Gastroesophageal sphincter (tissue), 4 donors: ENCODE measurements around the gene EIF3B. TPM values are rescaled to one million over a fixed set of nuclear protein-coding genes. Genes with fewer than 3 reads are reported as not detected.

Experiments
- ATAC-seq: fragments of 150-250 bp; one replicate; pipeline ENCODE4 v1.9.1; 2016; ENCODE audit warnings: mild to moderate bottlenecking, moderate library complexity
- H3K27ac ChIP-seq, 4 donors: fragments of 200-600 bp; sonication (generic) in 3 of 4; 1 replicate in 3 of 4; 2 replicates in 1 of 4; pipeline ENCODE4 v1.5.1; 2016 to 2019
- H3K27me3 ChIP-seq: fragments of 200-600 bp; sonication (generic); one replicate; pipeline ENCODE4 v1.5.1; 2019
- H3K36me3 ChIP-seq, 2 donors: fragments of 200-600 bp; sonication (generic); one replicate each; pipeline ENCODE4 v1.5.1; 2019; ENCODE audit warnings: control low read depth in 1 of 2
- H3K4me1 ChIP-seq, 3 donors: fragments of 200-600 bp; sonication (generic); 1 replicate in 2 of 3; 2 replicates in 1 of 3; pipeline ENCODE4 v1.5.1; 2016 to 2019; ENCODE audit warnings: control low read depth in 2 of 3
- H3K4me3 ChIP-seq, 2 donors: fragments of 200-600 bp; sonication (generic); one replicate each; pipeline ENCODE4 v1.5.1; 2019; ENCODE audit warnings: mild to moderate bottlenecking in 1 of 2, moderate library complexity in 1 of 2
- H3K9me3 ChIP-seq, 3 donors: fragments of 200-600 bp; sonication (generic); one replicate each; pipeline ENCODE4 v1.5.1; 2017 to 2019; ENCODE audit warnings: control low read depth in 2 of 3
- EP300 ChIP-seq: sonication (generic); formaldehyde crosslinking; IDR thresholded peaks from one replicate; pipeline ENCODE4 v1.6.1; 2017; ENCODE audit warnings: antibody characterized with exemption, mild to moderate bottlenecking
- POLR2A ChIP-seq, 2 donors: fragments of 450-650 bp; IDR thresholded peaks; one replicate each; pipeline ENCODE4 v1.6.1; 2017; ENCODE audit warnings: antibody characterized with exemption in 2 of 2, mild to moderate bottlenecking in 2 of 2, moderate library complexity in 1 of 2
- POLR2AphosphoS5 ChIP-seq: sonication (generic); formaldehyde crosslinking; IDR thresholded peaks from one replicate; pipeline ENCODE4 v1.6.1; 2017; ENCODE audit warnings: antibody characterized with exemption
- WGBS, 2 donors: methylation state at CpG; one replicate each; pipeline ENCODE4 v1.1.5; 2018; ENCODE audit warnings: low coverage in 1 of 2; 5-methylcytosine and 5-hydroxymethylcytosine counted together
- total RNA-seq, 4 donors: library from RNA; depleted of rRNA; stranded (reverse); fragments of >200 nt; gene quantifications; one replicate each; pipeline ENCODE4 v1.1.0, GENCODE V29; 2016
- TF ChIP-seq, protein P1 (sequence below), 4 experiments: fragments of 200-600 bp in 2 of 4; fragments of 450-650 bp in 2 of 4; sonication (generic) in 1 of 4; IDR thresholded peaks; one replicate each; pipeline ENCODE4 v1.5.1; 2017 to 2019; ENCODE audit warnings: antibody characterized with exemption in 4 of 4, mild to moderate bottlenecking in 2 of 4, moderate library complexity in 2 of 4

Gene EIF3B
- total RNA-seq, 4 donors from 2014 or later = 126 to 147 (median 137) TPM

DNA sequence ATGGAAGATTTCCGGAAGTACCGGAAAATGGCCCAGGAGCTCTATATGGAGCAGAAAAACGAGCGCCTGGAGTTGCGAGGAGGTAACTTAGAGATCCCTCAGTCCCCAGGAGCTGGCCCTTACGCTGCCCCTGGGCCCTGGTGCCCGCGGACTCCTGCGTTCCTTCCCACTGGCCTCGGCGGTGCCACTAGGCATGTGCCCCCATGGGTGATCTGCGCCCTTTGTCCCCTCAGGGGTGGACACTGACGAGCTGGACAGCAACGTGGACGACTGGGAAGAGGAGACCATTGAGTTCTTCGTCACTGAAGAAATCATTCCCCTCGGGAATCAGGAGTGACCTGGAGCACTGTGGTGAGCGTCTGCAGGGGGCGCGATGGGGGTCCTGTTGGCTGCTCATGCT, 24.5 kb downstream of the EIF3B start:
- TF ChIP-seq POLR2A (IDR thresholded peaks at IDR 0.05) (no peak), POLR2AphosphoS5 (no peak), EP300 (no peak)
- TF ChIP-seq, protein P1, sequence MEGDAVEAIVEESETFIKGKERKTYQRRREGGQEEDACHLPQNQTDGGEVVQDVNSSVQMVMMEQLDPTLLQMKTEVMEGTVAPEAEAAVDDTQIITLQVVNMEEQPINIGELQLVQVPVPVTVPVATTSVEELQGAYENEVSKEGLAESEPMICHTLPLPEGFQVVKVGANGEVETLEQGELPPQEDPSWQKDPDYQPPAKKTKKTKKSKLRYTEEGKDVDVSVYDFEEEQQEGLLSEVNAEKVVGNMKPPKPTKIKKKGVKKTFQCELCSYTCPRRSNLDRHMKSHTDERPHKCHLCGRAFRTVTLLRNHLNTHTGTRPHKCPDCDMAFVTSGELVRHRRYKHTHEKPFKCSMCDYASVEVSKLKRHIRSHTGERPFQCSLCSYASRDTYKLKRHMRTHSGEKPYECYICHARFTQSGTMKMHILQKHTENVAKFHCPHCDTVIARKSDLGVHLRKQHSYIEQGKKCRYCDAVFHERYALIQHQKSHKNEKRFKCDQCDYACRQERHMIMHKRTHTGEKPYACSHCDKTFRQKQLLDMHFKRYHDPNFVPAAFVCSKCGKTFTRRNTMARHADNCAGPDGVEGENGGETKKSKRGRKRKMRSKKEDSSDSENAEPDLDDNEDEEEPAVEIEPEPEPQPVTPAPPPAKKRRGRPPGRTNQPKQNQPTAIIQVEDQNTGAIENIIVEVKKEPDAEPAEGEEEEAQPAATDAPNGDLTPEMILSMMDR (IDR thresholded peaks at IDR 0.05) = no peak
- Histone ChIP-seq H3K27ac (no peak overlapping the region), H3K36me3 (peaks cover 0 to 93% of the 10 kb centered on the region in 2 donors), H3K4me1 (no peaks in the 10 kb centered on the region), H3K9me3 (no peaks in the 10 kb centered on the region), H3K27me3 (no peaks in the 10 kb centered on the region), H3K4me3 (no peak overlapping the region)
- WGBS, 2 donors = 50 to 88% methylated on average over 1 to 8 of the region's 20 CpGs
- no peak for ATAC-seq

- TF ChIP-seq, protein P1 (IDR thresholded peaks at IDR 0.05) = no peak
- TF ChIP-seq POLR2AphosphoS5 = no peak
- no peak for TF ChIP-seq EP300
- no peak for TF ChIP-seq POLR2A (IDR thresholded peaks at IDR 0.05)
- H3K9me3 ChIP-seq = no peaks in the 10 kb centered on the region
- no peaks in the 10 kb centered on the region for H3K4me1 ChIP-seq
- H3K27me3 ChIP-seq = no peaks in the 10 kb centered on the region
- ATAC-seq = no peak
- peaks cover 0 to 90% of the 10 kb centered on the region in 2 donors for H3K36me3 ChIP-seq
- H3K4me3 ChIP-seq = no peak overlapping the region
- no peak overlapping the region for H3K27ac ChIP-seq
- 90 to 92% methylated on average over 6 to 8 of the region's 34 CpGs for WGBS, 2 donors
Observed at GRCh38 chr7:2379821-2380450, 25.3 kb downstream of the EIF3B start.

DNA sequence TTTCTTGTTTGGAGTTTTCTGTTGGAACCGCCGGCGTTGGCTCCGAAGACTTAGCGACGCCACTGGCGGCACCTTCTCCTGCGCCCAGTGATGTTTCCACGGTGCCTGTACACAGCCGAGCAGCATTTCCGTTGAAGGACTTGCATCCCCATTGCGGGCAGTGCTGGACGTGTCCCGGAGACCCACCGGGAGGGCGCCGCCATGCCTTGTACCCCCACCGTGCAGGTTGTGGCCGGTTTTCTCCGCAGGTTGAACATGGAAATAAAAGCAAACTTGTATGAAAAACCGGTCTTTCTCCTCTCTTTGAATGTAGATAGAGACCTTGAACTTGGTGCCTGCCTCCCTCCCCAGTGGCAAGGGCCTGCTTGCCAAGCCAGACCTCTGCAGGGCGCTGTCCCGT, 25.8 kb downstream of the EIF3B start:
- TF ChIP-seq EP300 = no peak
- no peak for TF ChIP-seq POLR2AphosphoS5
- no peak for TF ChIP-seq POLR2A (IDR thresholded peaks at IDR 0.05)
- TF ChIP-seq, protein P1 (IDR thresholded peaks at IDR 0.05) = no peak
- H3K27ac ChIP-seq = no peak overlapping the region
- no peaks in the 10 kb centered on the region for H3K4me1 ChIP-seq
- H3K9me3 ChIP-seq = no peaks in the 10 kb centered on the region
- no peaks in the 10 kb centered on the region for H3K27me3 ChIP-seq
- no peak overlapping the region for H3K4me3 ChIP-seq
- no peak for ATAC-seq
- H3K36me3 ChIP-seq = peaks cover 0 to 85% of the 10 kb centered on the region in 2 donors
- WGBS, 2 donors = 89 to 95% methylated on average over 3 to 5 of the region's 23 CpGs

DNA sequence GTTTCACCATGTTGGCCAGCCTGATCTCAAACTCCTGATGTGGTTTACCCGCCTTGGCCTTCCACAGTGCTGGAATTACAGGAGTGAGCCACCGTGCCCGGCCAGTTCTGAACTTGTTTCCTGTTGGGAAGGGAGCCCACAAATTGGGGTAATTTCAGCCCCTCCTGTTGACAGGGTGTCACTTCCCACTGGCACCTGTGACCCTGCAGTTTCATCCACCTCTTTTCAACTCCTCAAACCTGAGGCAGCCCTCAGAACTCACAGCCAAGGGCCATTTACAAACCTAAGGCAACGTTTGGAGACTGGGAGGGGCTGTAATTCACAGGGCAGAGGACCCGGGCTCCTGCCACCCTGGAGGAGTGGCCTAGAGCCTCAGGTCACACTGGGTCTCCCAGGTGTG, 26.6 kb downstream of the EIF3B start:
- Histone ChIP-seq H3K4me3 (no peak overlapping the region), H3K36me3 (peaks cover 0 to 77% of the 10 kb centered on the region in 2 donors), H3K9me3 (no peaks in the 10 kb centered on the region), H3K27ac (no peak overlapping the region), H3K4me1 (no peaks in the 10 kb centered on the region), H3K27me3 (no peaks in the 10 kb centered on the region)
- TF ChIP-seq, protein P1 (IDR thresholded peaks at IDR 0.05) = no peak
- TF ChIP-seq EP300 = no peak
- TF ChIP-seq POLR2AphosphoS5 = no peak
- TF ChIP-seq POLR2A (IDR thresholded peaks at IDR 0.05) = no peak
- WGBS, 2 donors = 30 to 80% methylated on average over 1 to 3 of the region's 5 CpGs
- no peak for ATAC-seq

- 80 to 82% methylated on average over 4 to 10 of the region's 21 CpGs for WGBS, 2 donors
- TF ChIP-seq, protein P1 (IDR thresholded peaks at IDR 0.05) = no peak
- TF ChIP-seq EP300 = no peak
- no peak for TF ChIP-seq POLR2A (IDR thresholded peaks at IDR 0.05)
- TF ChIP-seq POLR2AphosphoS5 = no peak
- H3K27me3 ChIP-seq = no peaks in the 10 kb centered on the region
- no peak for ATAC-seq
- H3K36me3 ChIP-seq = peaks cover 0 to 69% of the 10 kb centered on the region in 2 donors
- H3K9me3 ChIP-seq = no peaks in the 10 kb centered on the region
- no peak overlapping the region for H3K27ac ChIP-seq
- no peak overlapping the region for H3K4me3 ChIP-seq
- H3K4me1 ChIP-seq = no peaks in the 10 kb centered on the region
Observed at GRCh38 chr7:2381881-2382509, 27.4 kb downstream of the EIF3B start.
